IMR-90 (cell line): ENCODE data around the gene KYAT1. TPM values are rescaled to one million over a fixed set of nuclear protein-coding genes. Genes with fewer than 3 reads are reported as not detected.

ENCODE experiments used
- ATAC-seq: fragments of 200-7000 bp; cut with Tn5 transposase; 2 replicates; pipeline ENCODE4 v1.9.1; 2020; ENCODE audit warnings: low read depth, mild to moderate bottlenecking, moderate library complexity
- BruUV-seq: library from RNA; stranded (reverse); fragments of 400-500 nt; replicated peaks from 2 replicates; lab custom pipeline; 2021; lab: Mats Ljungman, UMichigan
- CTCF ChIA-PET: fragments of 300-600 bp; formaldehyde crosslinking; extraction: SDS; loops from one replicate; lab custom pipeline; 2021; ENCODE audit warnings: antibody characterized with exemption; lab: Yijun Ruan, JAX
- POLR2A ChIA-PET: fragments of 300-600 bp; sonication (Branson Sonifier 250); formaldehyde crosslinking; loops from one replicate; lab custom pipeline; 2022; ENCODE audit warnings: antibody characterized with exemption; ENCODE audit not compliant: unreplicated experiment; lab: Charles Lee
- DNase-seq: peaks from one replicate; pipeline ENCODE4 v3.0.0; 2013
- H2AFZ ChIP-seq: replicated peaks from 2 replicates; pipeline ENCODE3; 2013; ENCODE audit warnings: low read length, mild to moderate bottlenecking; ENCODE audit not compliant: poor library complexity
- H2AK5ac ChIP-seq: 2 replicates; pipeline ENCODE4 v1.6.1; 2013; ENCODE audit warnings: low read depth, low read length, inconsistent platforms
- H2AK9ac ChIP-seq: replicated peaks from 2 replicates; pipeline ENCODE3; 2013; ENCODE audit warnings: mild to moderate bottlenecking, low read depth, low read length, moderate library complexity; ENCODE audit not compliant: poor library complexity
- H2BK120ac ChIP-seq: 2 replicates; pipeline ENCODE4 v1.6.1; 2013; ENCODE audit warnings: low read depth, low read length, inconsistent platforms
- H2BK15ac ChIP-seq: 3 replicates; pipeline ENCODE4 v1.6.1; 2013; ENCODE audit warnings: low read depth, low read length, inconsistent platforms
- H2BK20ac ChIP-seq: 2 replicates; pipeline ENCODE4 v1.6.1; 2013; ENCODE audit warnings: low read depth, mild to moderate bottlenecking, inconsistent platforms, low read length, moderate library complexity
- H2BK5ac ChIP-seq: 2 replicates; pipeline ENCODE4 v1.6.1; 2013; ENCODE audit warnings: mild to moderate bottlenecking, low read depth, low read length, inconsistent platforms; ENCODE audit not compliant: poor library complexity, severe bottlenecking
- H3K14ac ChIP-seq: replicated peaks from 2 replicates; pipeline ENCODE4 v1.6.1; 2013; ENCODE audit warnings: low read depth, low read length, inconsistent platforms
- H3K18ac ChIP-seq: 2 replicates; pipeline ENCODE4 v1.6.1; 2013; ENCODE audit warnings: low read depth, low read length, control low read depth
- H3K23ac ChIP-seq: 2 replicates; pipeline ENCODE4 v1.6.1; 2013; ENCODE audit warnings: low read depth, low read length, inconsistent platforms
- H3K27ac ChIP-seq: 2 replicates; pipeline ENCODE4 v1.5.1; 2013; ENCODE audit warnings: mild to moderate bottlenecking, control low read depth, low read length; ENCODE audit not compliant: insufficient read depth
- H3K27me3 ChIP-seq: 2 replicates; pipeline ENCODE4 v1.6.1; 2013; ENCODE audit warnings: low read length; ENCODE audit not compliant: control insufficient read depth, insufficient read depth
- H3K36me3 ChIP-seq: 2 replicates; pipeline ENCODE4 v1.6.1; 2013; ENCODE audit warnings: low read length, mixed read lengths; ENCODE audit not compliant: control insufficient read depth, insufficient read depth
- H3K4ac ChIP-seq: 2 replicates; pipeline ENCODE4 v1.6.1; 2013; ENCODE audit warnings: low read depth, low read length, inconsistent platforms
- H3K4me1 ChIP-seq: 2 replicates; pipeline ENCODE4 v1.6.1; 2013; ENCODE audit warnings: low read length, mixed read lengths; ENCODE audit not compliant: control insufficient read depth, insufficient read depth
- H3K4me2 ChIP-seq: 2 replicates; pipeline ENCODE4 v1.6.1; 2013; ENCODE audit warnings: low read depth, mild to moderate bottlenecking, control low read depth, low read length, moderate library complexity
- H3K4me3 ChIP-seq: 2 replicates; pipeline ENCODE4 v1.5.1; 2013; ENCODE audit warnings: low read depth, mild to moderate bottlenecking, control low read depth, low read length, moderate library complexity; ENCODE audit not compliant: insufficient read depth
- H3K56ac ChIP-seq: 2 replicates; pipeline ENCODE4 v1.6.1; 2013; ENCODE audit warnings: low read length, inconsistent platforms; ENCODE audit not compliant: insufficient read depth; ENCODE audit errors: extremely low read depth
- H3K79me1 ChIP-seq, 2 experiments: 2 replicates each; pipeline ENCODE4 v1.6.1; 2013; ENCODE audit warnings: low read length in 2 of 2, inconsistent platforms in 1 of 2, low read depth in 1 of 2
- H3K9ac ChIP-seq: 2 replicates; pipeline ENCODE4 v1.6.1; 2013; ENCODE audit warnings: low read depth, low read length, control low read depth
- H3K9me1 ChIP-seq: 2 replicates; pipeline ENCODE4 v1.6.1; 2013; ENCODE audit warnings: low read length, inconsistent platforms; ENCODE audit not compliant: insufficient read depth
- H3K9me3 ChIP-seq: 2 replicates; pipeline ENCODE4 v1.6.1; 2013; ENCODE audit warnings: low read length; ENCODE audit not compliant: control insufficient read depth, insufficient read depth
- H4K20me1 ChIP-seq: 2 replicates; pipeline ENCODE4 v1.6.1; 2013; ENCODE audit warnings: low read length, inconsistent platforms; ENCODE audit not compliant: insufficient read depth
- H4K5ac ChIP-seq: 2 replicates; pipeline ENCODE4 v1.6.1; 2013; ENCODE audit warnings: mild to moderate bottlenecking, low read depth, low read length, control low read depth
- H4K8ac ChIP-seq, 2 experiments: 2 replicates each; pipeline ENCODE4 v1.6.1; 2013; ENCODE audit warnings: low read depth in 2 of 2, low read length in 2 of 2, control low read depth in 1 of 2, inconsistent platforms in 1 of 2
- H4K91ac ChIP-seq: 2 replicates; pipeline ENCODE4 v1.6.1; 2013; ENCODE audit warnings: low read depth, low read length, inconsistent platforms; ENCODE audit not compliant: insufficient read depth
- POLR2A ChIP-seq: IDR thresholded peaks from 2 replicates; pipeline ENCODE4 v1.6.1; 2012; ENCODE audit warnings: mild to moderate bottlenecking, low read depth, low read length
- WGBS, 2 experiments: methylation state at CpG; one replicate each; pipeline versions ENCODE4 v1.1.5 to v1.1.7; 2013; ENCODE audit warnings: missing lambda C conversion rate in 2 of 2; ENCODE audit not compliant: insufficient read length in 1 of 2; ENCODE audit errors: extremely low coverage in 2 of 2; 5-methylcytosine and 5-hydroxymethylcytosine counted together
- dilution Hi-C: fragments of 300-500 bp; cut with HindIII; formaldehyde crosslinking; loops from one replicate; pipeline ENCODE4 v1.14.3; 2018; ENCODE audit warnings: low sequenced_read_pairs; ENCODE audit not compliant: unreplicated experiment
- in situ Hi-C: fragments of 300-500 bp; cut with MboI; formaldehyde crosslinking; loops from 3 replicates; pipeline ENCODE4 v1.14.3; 2019; ENCODE audit warnings: low sequenced_read_pairs, inconsistent platforms, mixed read lengths
- intact Hi-C: fragments of 100-400 bp; cut with micrococcal nuclease; formaldehyde crosslinking; loops from 2 replicates; pipeline ENCODE4 v1.10.0; 2022
- polyA plus RNA-seq, 3 experiments: library from polyadenylated mRNA; depleted of rRNA; stranded (reverse); fragments of >200 nt; gene quantifications; 2 replicates each; pipeline ENCODE4 v1.2.3, GENCODE V29; 2012; ENCODE audit warnings: low replicate concordance in 1 of 3
- total RNA-seq: library from RNA; depleted of rRNA; stranded (reverse); fragments of >200 nt; gene quantifications from 2 replicates; pipeline ENCODE4 v1.2.3, GENCODE V29; 2012

The KYAT1 gene
- total and polyA plus RNA-seq, 2 of the 4 experiments (the other 2 are of a cell fraction) = 6.8 to 9.5 TPM

DNA sequence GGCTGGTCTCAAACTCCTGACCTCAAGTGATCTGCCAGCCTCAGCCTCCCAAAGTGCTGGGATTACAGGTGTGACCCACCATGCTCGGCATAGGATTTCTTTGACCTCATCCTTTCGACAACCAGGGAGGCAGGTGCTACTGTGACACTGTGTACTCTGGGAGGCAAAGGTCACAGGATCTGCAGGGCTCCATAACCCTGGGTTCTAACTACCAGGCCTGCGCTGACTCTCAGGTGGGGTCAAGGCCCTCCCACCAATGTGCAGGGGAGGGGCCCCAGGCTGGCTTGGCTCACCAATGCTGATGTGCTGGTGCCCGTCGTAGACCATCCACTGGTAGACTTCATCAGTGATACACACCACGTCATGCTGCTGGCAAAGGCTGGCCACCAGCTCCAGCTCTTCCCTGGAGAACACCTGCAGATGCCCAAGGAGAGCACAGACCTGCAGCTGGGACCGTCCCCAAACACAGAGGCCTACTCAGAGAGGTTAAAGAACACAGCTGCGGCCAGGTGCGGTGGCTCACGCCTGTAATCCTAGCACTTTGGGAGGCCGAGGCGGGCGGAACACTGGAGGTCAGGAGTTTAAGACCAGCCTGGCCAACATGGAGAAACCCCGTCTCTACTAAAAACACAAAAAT lies 45.1 kb downstream of the KYAT1 start:
- no peaks in the 10 kb centered on the region for H3K79me1 ChIP-seq
- 0 out of 2 replicates have a peak, but pooled peaks cover 6% of the 10 kb centered on the region for H3K9me1 ChIP-seq
- no peak overlapping the region for H2BK15ac ChIP-seq
- H4K20me1 ChIP-seq = no peaks in the 10 kb centered on the region
- ChIA-PET POLR2A (no interaction called here), CTCF (no interaction called here)
- ATAC-seq (no peak), DNase-seq (no peak)
- no peak overlapping the region for H2AK9ac ChIP-seq
- no peaks in the 10 kb centered on the region for H3K27me3 ChIP-seq
- intact Hi-C loops (no loop called here), dilution Hi-C loops (no loop called here), in situ Hi-C loops (no loop called here)
- no peak overlapping the region for H3K23ac ChIP-seq
- no peak overlapping the region for H3K14ac ChIP-seq
- no peak overlapping the region for H3K18ac ChIP-seq
- H3K4me2 ChIP-seq = no peak overlapping the region
- no peak overlapping the region for H2BK5ac ChIP-seq
- no peak overlapping the region for H2AK5ac ChIP-seq
- no peak overlapping the region for H2BK120ac ChIP-seq
- H4K8ac ChIP-seq = no peak overlapping the region
- H3K9me3 ChIP-seq = no peaks in the 10 kb centered on the region
- no peak overlapping the region for H2BK20ac ChIP-seq
- H3K4ac ChIP-seq = no peak overlapping the region
- no peak overlapping the region for H2AFZ ChIP-seq
- 100% methylated on average over 4 of the region's 14 CpGs; no CpG with 5 or more reads in 1 of the 2 experiments for WGBS, 2 experiments
- no peak overlapping the region for H3K9ac ChIP-seq
- peaks cover 5% of the 10 kb centered on the region; the same call in 1 of the 2 replicates for H3K36me3 ChIP-seq
- no peak overlapping the region for H3K27ac ChIP-seq
- no peaks in the 10 kb centered on the region for H3K4me1 ChIP-seq
- no peak for TF ChIP-seq POLR2A
- no peak overlapping the region for H4K5ac ChIP-seq
- no peak overlapping the region for H4K91ac ChIP-seq
- H3K56ac ChIP-seq = no peak overlapping the region
- no TSS peak for BruUV-seq
- no peak overlapping the region for H3K4me3 ChIP-seq
